NCI-H2227 (cell line): ENCODE measurements around the gene POC1B.

Experiments
- DNase-seq: peaks from one replicate; lab custom pipeline; 2025; ENCODE audit not compliant: unreplicated experiment; lab: John Stamatoyannopoulos, UW

POC1B gene

GRCh38 chr12:89497467-89497866 lies 28.4 kb downstream of the POC1B start:
- no peak for DNase-seq

GRCh38 chr12:89497005-89497404 lies 28.8 kb downstream of the POC1B start:
- no peak for DNase-seq

GRCh38 chr12:89494411-89495231 lies 31.2 kb downstream of the POC1B start:
- DNase-seq = no peak

- no peak for DNase-seq
These were observed 32.1 kb downstream of the POC1B start for GRCh38 chr12:89493670-89494302.

GRCh38 chr12:89492883-89493282 lies 33.0 kb downstream of the POC1B start:
- no peak for DNase-seq

GRCh38 chr12:89490922-89491321 lies 34.9 kb downstream of the POC1B start:
- DNase-seq = no peak

GRCh38 chr12:89486264-89486663 lies 39.6 kb downstream of the POC1B start:
- DNase-seq = no peak

- no peak for DNase-seq
These were observed 41.4 kb downstream of the POC1B start for GRCh38 chr12:89484470-89484869.

- DNase-seq = no peak
These were observed 44.5 kb downstream of the POC1B start for GRCh38 chr12:89481213-89481914.

- no peak for DNase-seq
These were observed 45.9 kb downstream of the POC1B start for GRCh38 chr12:89479982-89480381.

GRCh38 chr12:89477633-89478279 lies 48.1 kb downstream of the POC1B start:
- no peak for DNase-seq

GRCh38 chr12:89476904-89477595 lies 48.8 kb downstream of the POC1B start:
- no peak for DNase-seq

GRCh38 chr12:89476232-89476631 lies 49.6 kb downstream of the POC1B start:
- no peak for DNase-seq

GRCh38 chr12:89475203-89475990 lies 50.5 kb downstream of the POC1B start:
- DNase-seq = no peak

GRCh38 chr12:89474615-89475014 lies 51.2 kb downstream of the POC1B start:
- DNase-seq = no peak

- no peak for DNase-seq
These were observed 53.3 kb downstream of the POC1B start for GRCh38 chr12:89472508-89472907.

GRCh38 chr12:89470741-89471509 lies 54.9 kb downstream of the POC1B start:
- peak; percentile 50 for DNase-seq

GRCh38 chr12:89469361-89469760 lies 56.5 kb downstream of the POC1B start:
- DNase-seq = no peak

- DNase-seq = no peak
These were observed 57.1 kb downstream of the POC1B start for GRCh38 chr12:89468648-89469326.
